HCT116 (cell line): ENCODE results near the gene DAAM1. TPM values are rescaled to one million over a fixed set of nuclear protein-coding genes. Genes with fewer than 3 reads are reported as not detected.

Experiments used
- ATAC-seq: fragments of 200-7000 bp; cut with Tn5 transposase; 2 replicates; pipeline ENCODE4 v1.9.1; 2020; ENCODE audit warnings: mild to moderate bottlenecking, moderate library complexity
- BruUV-seq: library from RNA; stranded (reverse); fragments of 400-500 nt; replicated peaks from 2 replicates; lab custom pipeline; 2021; lab: Mats Ljungman, UMichigan
- CTCF ChIA-PET: fragments of 300-600 bp; sonication (Branson Sonifier 250); formaldehyde crosslinking; loops from one replicate; lab custom pipeline; 2021; ENCODE audit warnings: antibody characterized with exemption; lab: Charles Lee
- POLR2A ChIA-PET: fragments of 300-600, 350-600 bp; sonication (Branson Sonifier 250); formaldehyde crosslinking; loops from one replicate; lab custom pipeline; 2021; ENCODE audit warnings: antibody characterized with exemption; lab: Charles Lee
- RAD21 ChIA-PET, 2 experiments: fragments of 300-600 bp; sonication (Branson Sonifier 250); formaldehyde crosslinking; loops; one replicate each; lab custom pipeline; 2023; ENCODE audit warnings: low total read pairs in 2 of 2; ENCODE audit not compliant: uncharacterized antibody in 2 of 2, unreplicated experiment in 2 of 2, low non-redundant PET in 1 of 2; lab: Charles Lee
- DNase-seq: peaks from one replicate; pipeline ENCODE4 v3.0.0-alpha.2; 2010; ENCODE audit warnings: low read depth, low spot score
- H2AFZ ChIP-seq: fragments of 200-600 bp; shearing (Covaris generic), sonication (generic); 2 replicates; pipeline ENCODE4 v1.6.1; 2017; ENCODE audit warnings: low read depth, mixed run types, mixed read lengths, antibody characterized with exemption, low read length; ENCODE audit not compliant: poor library complexity, severe bottlenecking
- H3K27ac ChIP-seq: 2 replicates; pipeline ENCODE4 v1.5.1; 2012; ENCODE audit warnings: low read depth, low read length
- H3K27me3 ChIP-seq: fragments of 200-600 bp; sonication (generic); 2 replicates; pipeline ENCODE4 v1.6.1; 2016; ENCODE audit warnings: mixed run types, low read length, mixed read lengths; ENCODE audit not compliant: insufficient read depth
- H3K36me3 ChIP-seq, 2 experiments: fragments of 200-500 bp in 1 of 2; fragments of 200-600 bp in 1 of 2; sonication (Bioruptor generic) in 1 of 2; sonication (generic) in 1 of 2; 2 replicates each; pipeline versions ENCODE4 v1.5.1 to v1.6.1; 2014 to 2016; ENCODE audit warnings: low read length in 2 of 2, inconsistent platforms in 1 of 2, mixed read lengths in 1 of 2, mixed run types in 1 of 2; ENCODE audit not compliant: insufficient read depth in 2 of 2, control insufficient read depth in 1 of 2
- H3K4me1 ChIP-seq, 2 experiments: fragments of 200-600 bp in 1 of 2; sonication (generic) in 1 of 2; 2 replicates each; pipeline versions ENCODE4 v1.5.1 to v1.6.1; 2012 to 2017; ENCODE audit warnings: low read length in 2 of 2, inconsistent platforms in 1 of 2, mild to moderate bottlenecking in 1 of 2, mixed read lengths in 1 of 2, mixed run types in 1 of 2, moderate library complexity in 1 of 2; ENCODE audit not compliant: insufficient read depth in 2 of 2, control insufficient read depth in 1 of 2
- H3K4me2 ChIP-seq: fragments of 200-600 bp; sonication (generic); 2 replicates; pipeline ENCODE4 v1.6.1; 2017; ENCODE audit warnings: mixed run types, low read length, mixed read lengths
- H3K4me3 ChIP-seq, 2 experiments: fragments of 200-600 bp in 1 of 2; sonication (generic) in 1 of 2; replicated peaks in 1 of 2; 2 replicates each; pipeline ENCODE4 v1.5.1; 2011 to 2016; ENCODE audit warnings: low read length in 2 of 2, control low read depth in 1 of 2, low read depth in 1 of 2, mild to moderate bottlenecking in 1 of 2, mixed read lengths in 1 of 2, mixed run types in 1 of 2
- H3K79me2 ChIP-seq: fragments of 200-600 bp; sonication (generic); 2 replicates; pipeline ENCODE4 v1.6.1; 2017; ENCODE audit warnings: mild to moderate bottlenecking, mixed run types, low read length, moderate library complexity, mixed read lengths; ENCODE audit not compliant: insufficient read depth
- H3K9ac ChIP-seq: fragments of 200-600 bp; sonication (generic); 2 replicates; pipeline ENCODE4 v1.6.1; 2016; ENCODE audit warnings: low read length, mixed read lengths
- H3K9me2 ChIP-seq: fragments of 200-600 bp; sonication (generic), shearing (Covaris generic); 2 replicates; pipeline ENCODE4 v1.6.1; 2017; ENCODE audit warnings: mixed run types, mild to moderate bottlenecking, moderate library complexity; ENCODE audit not compliant: insufficient read depth
- H3K9me3 ChIP-seq, 2 experiments: fragments of 200-500 bp in 1 of 2; fragments of 200-600 bp in 1 of 2; sonication (Bioruptor generic) in 1 of 2; sonication (generic) in 1 of 2; 2 replicates each; pipeline ENCODE4 v1.6.1; 2014 to 2017; ENCODE audit warnings: low read length in 2 of 2, mixed read lengths in 2 of 2, inconsistent platforms in 1 of 2, low read depth in 1 of 2, mild to moderate bottlenecking in 1 of 2, mixed run types in 1 of 2, moderate library complexity in 1 of 2; ENCODE audit not compliant: control insufficient read depth in 1 of 2, insufficient read depth in 1 of 2
- H4K20me1 ChIP-seq: fragments of 200-600 bp; sonication (generic), shearing (Covaris generic); 2 replicates; pipeline ENCODE4 v1.6.1; 2017; ENCODE audit warnings: mixed run types, mild to moderate bottlenecking, moderate library complexity; ENCODE audit not compliant: insufficient read depth
- CBX3 ChIP-seq: IDR thresholded peaks from 2 replicates; pipeline ENCODE4 v1.6.1; 2012; ENCODE audit warnings: low read depth
- CEBPB ChIP-seq: IDR thresholded peaks from 2 replicates; pipeline ENCODE4 v1.6.1; 2012; ENCODE audit warnings: low read depth
- CTCF ChIP-seq, 3 experiments: fragments of 200-600 bp in 1 of 3; sonication (generic) in 1 of 3; IDR thresholded peaks in 2 of 3; conservative IDR thresholded peaks in 1 of 3; 2 replicates each; pipeline ENCODE4 v1.5.1; 2012 to 2017; ENCODE audit warnings: low read depth in 2 of 3, low read length in 2 of 3, antibody characterized with exemption in 1 of 3, borderline replicate concordance in 1 of 3, control low read depth in 1 of 3, mild to moderate bottlenecking in 1 of 3, mixed read lengths in 1 of 3, mixed run types in 1 of 3, moderate library complexity in 1 of 3; ENCODE audit not compliant: insufficient read depth in 1 of 3
- EGR1 ChIP-seq: IDR thresholded peaks from 2 replicates; pipeline ENCODE4 v1.6.1; 2012; ENCODE audit warnings: low read depth
- ELF1 ChIP-seq: IDR thresholded peaks from 2 replicates; pipeline ENCODE4 v1.6.1; 2012; ENCODE audit warnings: low read depth, borderline replicate concordance
- EZH2phosphoT487 ChIP-seq: fragments of 200-600 bp; IDR thresholded peaks from 2 replicates; pipeline ENCODE4 v1.6.1; 2018; ENCODE audit warnings: antibody characterized with exemption, borderline replicate concordance
- MAX ChIP-seq: IDR thresholded peaks from 2 replicates; pipeline ENCODE4 v1.6.1; 2012
- POLR2A ChIP-seq: IDR thresholded peaks from 2 replicates; pipeline ENCODE4 v1.7.0; 2011; ENCODE audit warnings: borderline replicate concordance; ENCODE audit not compliant: insufficient read depth, insufficient read length; ENCODE audit errors: extremely low read depth
- RAD21 ChIP-seq: IDR thresholded peaks from 2 replicates; pipeline ENCODE4 v1.6.1; 2012; ENCODE audit warnings: low read depth, mild to moderate bottlenecking
- SIN3A ChIP-seq: IDR thresholded peaks from 2 replicates; pipeline ENCODE4 v1.6.1; 2012; ENCODE audit warnings: low read depth
- SP1 ChIP-seq: IDR thresholded peaks from 2 replicates; pipeline ENCODE4 v1.6.1; 2012; ENCODE audit warnings: low read depth
- SRF ChIP-seq: IDR thresholded peaks from 2 replicates; pipeline ENCODE4 v1.6.1; 2012; ENCODE audit warnings: low read depth
- TCF7L2 ChIP-seq: IDR thresholded peaks from 2 replicates; pipeline ENCODE4 v1.7.0; 2011; ENCODE audit warnings: borderline replicate concordance, inconsistent platforms; ENCODE audit not compliant: insufficient read depth, insufficient read length; ENCODE audit errors: extremely low read depth
- YY1 ChIP-seq: IDR thresholded peaks from 2 replicates; pipeline ENCODE4 v1.6.1; 2011; ENCODE audit warnings: low read length, low read depth, moderate library complexity, mild to moderate bottlenecking; ENCODE audit not compliant: insufficient replicate concordance; ENCODE audit errors: extremely low read depth
- ZBTB33 ChIP-seq: IDR thresholded peaks from 2 replicates; pipeline ENCODE4 v1.6.1; 2011; ENCODE audit warnings: mild to moderate bottlenecking, low read length, moderate library complexity; ENCODE audit not compliant: insufficient replicate concordance; ENCODE audit errors: extremely low read depth
- ZFX ChIP-seq: fragments of 450-650 bp; IDR thresholded peaks from 2 replicates; pipeline ENCODE4 v1.6.1; 2017
- ZNF274 ChIP-seq: fragments of 200-500 bp; sonication (Bioruptor generic); IDR thresholded peaks from 2 replicates; pipeline ENCODE4 v1.6.1; 2014; ENCODE audit warnings: mild to moderate bottlenecking, low read depth, low read length, inconsistent platforms
- intact Hi-C: fragments of 100-400 bp; cut with micrococcal nuclease; formaldehyde crosslinking; loops from 2 replicates; pipeline ENCODE4 v1.10.0; 2022
- total RNA-seq: library from RNA; stranded (reverse); gene quantifications from one replicate; pipeline ENCODE4 v1.2.1, GENCODE V29; 2021; ENCODE audit not compliant: unreplicated experiment

Gene DAAM1
- total RNA-seq, 1 experiment from 2014 or later, result 10.7 TPM

- POLR2A ChIA-PET, result no interaction called here
- H3K9me2 ChIP-seq, result no peaks in the 10 kb centered on the region
- no peaks in the 10 kb centered on the region for H3K4me1 ChIP-seq
- H2AFZ ChIP-seq, result no peak overlapping the region
- no peak overlapping the region for H3K4me3 ChIP-seq
- H3K9me3 ChIP-seq, result no peaks in the 10 kb centered on the region
- H3K79me2 ChIP-seq, result no peaks in the 10 kb centered on the region
- no peak overlapping the region for H3K4me2 ChIP-seq
- no peak for DNase-seq
- no peaks in the 10 kb centered on the region for H3K27me3 ChIP-seq
- H3K36me3 ChIP-seq, result no peaks in the 10 kb centered on the region
- no peak for TF ChIP-seq ZNF274
- H3K9ac ChIP-seq, result no peak overlapping the region
- no peaks in the 10 kb centered on the region for H4K20me1 ChIP-seq
- RAD21 ChIA-PET, result no interaction called here
- intact Hi-C loops, result no loop called here
- BruUV-seq, result no TSS peak
- CTCF ChIA-PET, result no interaction called here
- H3K27ac ChIP-seq, result no peak overlapping the region
- ATAC-seq, result no peak
These were observed 49.7 kb downstream of the DAAM1 start for GRCh38 chr14:59238216-59238615.

- Histone ChIP-seq H4K20me1 (no peaks in the 10 kb centered on the region), H3K9me2 (no peaks in the 10 kb centered on the region), H3K9me3 (no peaks in the 10 kb centered on the region), H3K4me3 (no peak overlapping the region), H3K9ac (no peak overlapping the region), H3K27ac (no peak overlapping the region), H3K36me3 (no peaks in the 10 kb centered on the region), H3K4me2 (no peak overlapping the region), H2AFZ (no peak overlapping the region), H3K27me3 (no peaks in the 10 kb centered on the region), H3K4me1 (no peaks in the 10 kb centered on the region), H3K79me2 (no peaks in the 10 kb centered on the region)
- BruUV-seq, result no TSS peak
- DNase-seq, result no peak
- ChIA-PET RAD21 (no interaction called here), CTCF (no interaction called here), POLR2A (no interaction called here)
- no peak for ATAC-seq
- intact Hi-C loops, result no loop called here
- no peak for TF ChIP-seq ELF1
- no peak for TF ChIP-seq EGR1
- TF ChIP-seq SP1, result no peak
- no peak for TF ChIP-seq TCF7L2
- TF ChIP-seq ZBTB33, result no peak
- no peak for TF ChIP-seq SIN3A
- TF ChIP-seq RAD21, result no peak
- TF ChIP-seq ZNF274, result no peak
- no peak for TF ChIP-seq EZH2phosphoT487
- TF ChIP-seq SRF, result no peak
- no peak for TF ChIP-seq ZFX
- no peak for TF ChIP-seq CEBPB
- no peak for TF ChIP-seq MAX
- TF ChIP-seq YY1, result no peak
- no peak for TF ChIP-seq CBX3
- no peak for TF ChIP-seq POLR2A
- TF ChIP-seq CTCF (IDR thresholded peaks at IDR 0.05 in 2 of 3, conservative IDR thresholded peaks at IDR 0.05 in 1 of 3; ENCODE audit: borderline replicate concordance in 1 of 3, insufficient read depth in 1 of 3, low read depth in 2 of 3, low read length in 2 of 3), result no peak
These were observed 50.6 kb downstream of the DAAM1 start for GRCh38 chr14:59239022-59239421.
